ENCODE results near the gene SNX33. TPM values are rescaled to one million over a fixed set of nuclear protein-coding genes. Genes with fewer than 3 reads are reported as not detected.

Gene SNX33
- total and polyA plus RNA-seq, 11 donors: 7.7 to 20.9 (median 11.3) TPM

GRCh38 chr15:75640483-75641178 lies 7.1 kb upstream of the SNX33 start:
- peaks cover 0 to 12% (median 0%) of the 10 kb centered on the region in 9 donors for H3K36me3 ChIP-seq
- peak overlapping the region; percentile 71 to 99 (median 86) for H3K4me3 ChIP-seq
- H3K27me3 ChIP-seq: no peaks in the 10 kb centered on the region
- TF ChIP-seq POLR2A (IDR thresholded peaks at IDR 0.05): no peak
- TF ChIP-seq, protein P1, sequence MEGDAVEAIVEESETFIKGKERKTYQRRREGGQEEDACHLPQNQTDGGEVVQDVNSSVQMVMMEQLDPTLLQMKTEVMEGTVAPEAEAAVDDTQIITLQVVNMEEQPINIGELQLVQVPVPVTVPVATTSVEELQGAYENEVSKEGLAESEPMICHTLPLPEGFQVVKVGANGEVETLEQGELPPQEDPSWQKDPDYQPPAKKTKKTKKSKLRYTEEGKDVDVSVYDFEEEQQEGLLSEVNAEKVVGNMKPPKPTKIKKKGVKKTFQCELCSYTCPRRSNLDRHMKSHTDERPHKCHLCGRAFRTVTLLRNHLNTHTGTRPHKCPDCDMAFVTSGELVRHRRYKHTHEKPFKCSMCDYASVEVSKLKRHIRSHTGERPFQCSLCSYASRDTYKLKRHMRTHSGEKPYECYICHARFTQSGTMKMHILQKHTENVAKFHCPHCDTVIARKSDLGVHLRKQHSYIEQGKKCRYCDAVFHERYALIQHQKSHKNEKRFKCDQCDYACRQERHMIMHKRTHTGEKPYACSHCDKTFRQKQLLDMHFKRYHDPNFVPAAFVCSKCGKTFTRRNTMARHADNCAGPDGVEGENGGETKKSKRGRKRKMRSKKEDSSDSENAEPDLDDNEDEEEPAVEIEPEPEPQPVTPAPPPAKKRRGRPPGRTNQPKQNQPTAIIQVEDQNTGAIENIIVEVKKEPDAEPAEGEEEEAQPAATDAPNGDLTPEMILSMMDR (IDR thresholded peaks at IDR 0.05): peak in 2 of 12 donors; percentile 7 to 17
- DNase-seq (peak in 1 of 5 donors; percentile 53), ATAC-seq (peak; percentile 23 to 41 (median 28))
- 7 to 25% (median 13%) methylated on average over 9 to 17 of the region's 17 CpGs for WGBS, 4 donors
- no peaks in the 10 kb centered on the region for H3K9me3 ChIP-seq
- H3K4me1 ChIP-seq: peaks cover 9 to 46% (median 30%) of the 10 kb centered on the region in 12 donors
- peak overlapping the region; percentile 86 to 99 (median 94) for H3K27ac ChIP-seq
- intact Hi-C loops (cut with DNase I): loop anchor here in 4 of 10 donors (5.0 to 10.0 kb wide), 3 partner anchors 186 to 276 kb away; partner anchors contain the start of genes SIN3A (in 3 of the 4) and MAN2C1 (in 1 of the 4)

DNA sequence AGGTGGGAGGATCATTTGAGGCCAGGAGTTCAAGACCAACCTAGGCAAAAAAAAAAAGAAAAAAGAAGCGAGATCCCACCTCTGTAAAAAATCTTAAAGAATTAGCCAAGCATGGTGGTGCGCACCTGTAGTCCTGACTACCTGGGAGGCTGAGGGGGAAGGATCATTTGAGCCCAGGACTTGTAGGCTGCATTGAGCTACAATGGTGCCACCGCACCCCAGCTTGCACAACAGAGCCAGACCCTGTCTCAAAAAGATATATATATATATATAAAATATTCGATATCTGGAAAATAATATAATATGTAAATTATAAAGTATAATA lies 6.6 kb upstream of the SNX33 start:
- TF ChIP-seq, protein P1 (IDR thresholded peaks at IDR 0.05): peak in 1 of 12 donors; percentile 2
- TF ChIP-seq POLR2A (IDR thresholded peaks at IDR 0.05): no peak
- no peaks in the 10 kb centered on the region for H3K9me3 ChIP-seq
- no peaks in the 10 kb centered on the region for H3K27me3 ChIP-seq
- H3K27ac ChIP-seq: peak overlapping the region in 2 of 12 donors; percentile 86 to 99
- H3K36me3 ChIP-seq: peaks cover 0 to 12% (median 0%) of the 10 kb centered on the region in 9 donors
- WGBS, 4 donors: 72 to 85% (median 83%) methylated on average over 4 of the region's 4 CpGs
- DNase-seq (no peak), ATAC-seq (no peak)
- peaks cover 9 to 51% (median 33%) of the 10 kb centered on the region in 12 donors for H3K4me1 ChIP-seq
- peak overlapping the region in 4 of 12 donors; percentile 85 to 99 (median 89) for H3K4me3 ChIP-seq
- intact Hi-C loops (cut with DNase I): loop anchor here in 4 of 10 donors (5.0 to 10.0 kb wide), 3 partner anchors 186 to 276 kb away; partner anchors contain the start of genes SIN3A (in 3 of the 4) and MAN2C1 (in 1 of the 4)

- Histone ChIP-seq H3K4me3 (no peak overlapping the region), H3K9me3 (no peaks in the 10 kb centered on the region), H3K27ac (no peak overlapping the region), H3K36me3 (peaks cover 0 to 12% (median 0%) of the 10 kb centered on the region in 9 donors), H3K27me3 (no peaks in the 10 kb centered on the region), H3K4me1 (peaks cover 9 to 52% (median 38%) of the 10 kb centered on the region in 12 donors)
- DNase-seq: no peak
- no peak for ATAC-seq
- WGBS, 4 donors: 78 to 89% (median 81%) methylated on average over 5 of the region's 5 CpGs
- intact Hi-C loops (cut with DNase I): loop anchor here in 4 of 10 donors (5.0 to 10.0 kb wide), 3 partner anchors 187 to 277 kb away; partner anchors contain the start of genes SIN3A (in 3 of the 4) and MAN2C1 (in 1 of the 4)
- TF ChIP-seq, protein P1 (IDR thresholded peaks at IDR 0.05): no peak
- no peak for TF ChIP-seq POLR2A (IDR thresholded peaks at IDR 0.05)
Measured at GRCh38 chr15:75641603-75642002, 6.1 kb upstream of the SNX33 start.

- intact Hi-C loops (cut with DNase I): loop anchor here in 4 of 10 donors (5.0 to 10.0 kb wide), 3 partner anchors 190 to 280 kb away; partner anchors contain the start of genes SIN3A (in 3 of the 4) and MAN2C1 (in 1 of the 4)
- H3K27me3 ChIP-seq: no peaks in the 10 kb centered on the region
- ATAC-seq (no peak), DNase-seq (no peak)
- no peaks in the 10 kb centered on the region for H3K36me3 ChIP-seq
- TF ChIP-seq, protein P1 (IDR thresholded peaks at IDR 0.05): no peak
- no peak for TF ChIP-seq POLR2A (IDR thresholded peaks at IDR 0.05)
- no peaks in the 10 kb centered on the region for H3K9me3 ChIP-seq
- no peak overlapping the region for H3K27ac ChIP-seq
- H3K4me3 ChIP-seq: no peak overlapping the region
- 72 to 83% (median 83%) methylated on average over 2 of the region's 2 CpGs for WGBS, 4 donors
- H3K4me1 ChIP-seq: peaks cover 0 to 37% (median 25%) of the 10 kb centered on the region in 12 donors
Measured at GRCh38 chr15:75644376-75644775, 3.3 kb upstream of the SNX33 start.

All from heart left ventricle (tissue), 16 donors.